IMR-90 (cell line): Measurements from ENCODE around the gene TMPRSS15. TPM values are rescaled to one million over a fixed set of nuclear protein-coding genes. Genes with fewer than 3 reads are reported as not detected.

Experiments
- ATAC-seq: fragments of 200-7000 bp; cut with Tn5 transposase; 2 replicates; pipeline ENCODE4 v1.9.1; 2020; ENCODE audit warnings: low read depth, mild to moderate bottlenecking, moderate library complexity
- BruUV-seq: library from RNA; stranded (reverse); fragments of 400-500 nt; replicated peaks from 2 replicates; lab custom pipeline; 2021; lab: Mats Ljungman, UMichigan
- CTCF ChIA-PET: fragments of 300-600 bp; formaldehyde crosslinking; extraction: SDS; loops from one replicate; lab custom pipeline; 2021; ENCODE audit warnings: antibody characterized with exemption; lab: Yijun Ruan, JAX
- POLR2A ChIA-PET: fragments of 300-600 bp; sonication (Branson Sonifier 250); formaldehyde crosslinking; loops from one replicate; lab custom pipeline; 2022; ENCODE audit warnings: antibody characterized with exemption; ENCODE audit not compliant: unreplicated experiment; lab: Charles Lee
- DNase-seq: peaks from one replicate; pipeline ENCODE4 v3.0.0; 2013
- H2AFZ ChIP-seq: replicated peaks from 2 replicates; pipeline ENCODE3; 2013; ENCODE audit warnings: low read length, mild to moderate bottlenecking; ENCODE audit not compliant: poor library complexity
- H2AK5ac ChIP-seq: 2 replicates; pipeline ENCODE4 v1.6.1; 2013; ENCODE audit warnings: low read depth, low read length, inconsistent platforms
- H2AK9ac ChIP-seq: replicated peaks from 2 replicates; pipeline ENCODE3; 2013; ENCODE audit warnings: mild to moderate bottlenecking, low read depth, low read length, moderate library complexity; ENCODE audit not compliant: poor library complexity
- H2BK120ac ChIP-seq: 2 replicates; pipeline ENCODE4 v1.6.1; 2013; ENCODE audit warnings: low read depth, low read length, inconsistent platforms
- H2BK15ac ChIP-seq: 3 replicates; pipeline ENCODE4 v1.6.1; 2013; ENCODE audit warnings: low read depth, low read length, inconsistent platforms
- H2BK20ac ChIP-seq: 2 replicates; pipeline ENCODE4 v1.6.1; 2013; ENCODE audit warnings: low read depth, mild to moderate bottlenecking, inconsistent platforms, low read length, moderate library complexity
- H2BK5ac ChIP-seq: 2 replicates; pipeline ENCODE4 v1.6.1; 2013; ENCODE audit warnings: mild to moderate bottlenecking, low read depth, low read length, inconsistent platforms; ENCODE audit not compliant: poor library complexity, severe bottlenecking
- H3K14ac ChIP-seq: replicated peaks from 2 replicates; pipeline ENCODE4 v1.6.1; 2013; ENCODE audit warnings: low read depth, low read length, inconsistent platforms
- H3K18ac ChIP-seq: 2 replicates; pipeline ENCODE4 v1.6.1; 2013; ENCODE audit warnings: low read depth, low read length, control low read depth
- H3K23ac ChIP-seq: 2 replicates; pipeline ENCODE4 v1.6.1; 2013; ENCODE audit warnings: low read depth, low read length, inconsistent platforms
- H3K27ac ChIP-seq: 2 replicates; pipeline ENCODE4 v1.5.1; 2013; ENCODE audit warnings: mild to moderate bottlenecking, control low read depth, low read length; ENCODE audit not compliant: insufficient read depth
- H3K27me3 ChIP-seq: 2 replicates; pipeline ENCODE4 v1.6.1; 2013; ENCODE audit warnings: low read length; ENCODE audit not compliant: control insufficient read depth, insufficient read depth
- H3K36me3 ChIP-seq: 2 replicates; pipeline ENCODE4 v1.6.1; 2013; ENCODE audit warnings: low read length, mixed read lengths; ENCODE audit not compliant: control insufficient read depth, insufficient read depth
- H3K4ac ChIP-seq: 2 replicates; pipeline ENCODE4 v1.6.1; 2013; ENCODE audit warnings: low read depth, low read length, inconsistent platforms
- H3K4me1 ChIP-seq: 2 replicates; pipeline ENCODE4 v1.6.1; 2013; ENCODE audit warnings: low read length, mixed read lengths; ENCODE audit not compliant: control insufficient read depth, insufficient read depth
- H3K4me2 ChIP-seq: 2 replicates; pipeline ENCODE4 v1.6.1; 2013; ENCODE audit warnings: low read depth, mild to moderate bottlenecking, control low read depth, low read length, moderate library complexity
- H3K4me3 ChIP-seq: 2 replicates; pipeline ENCODE4 v1.5.1; 2013; ENCODE audit warnings: low read depth, mild to moderate bottlenecking, control low read depth, low read length, moderate library complexity; ENCODE audit not compliant: insufficient read depth
- H3K56ac ChIP-seq: 2 replicates; pipeline ENCODE4 v1.6.1; 2013; ENCODE audit warnings: low read length, inconsistent platforms; ENCODE audit not compliant: insufficient read depth; ENCODE audit errors: extremely low read depth
- H3K79me1 ChIP-seq, 2 experiments: 2 replicates each; pipeline ENCODE4 v1.6.1; 2013; ENCODE audit warnings: low read length in 2 of 2, inconsistent platforms in 1 of 2, low read depth in 1 of 2
- H3K9ac ChIP-seq: 2 replicates; pipeline ENCODE4 v1.6.1; 2013; ENCODE audit warnings: low read depth, low read length, control low read depth
- H3K9me1 ChIP-seq: 2 replicates; pipeline ENCODE4 v1.6.1; 2013; ENCODE audit warnings: low read length, inconsistent platforms; ENCODE audit not compliant: insufficient read depth
- H3K9me3 ChIP-seq: 2 replicates; pipeline ENCODE4 v1.6.1; 2013; ENCODE audit warnings: low read length; ENCODE audit not compliant: control insufficient read depth, insufficient read depth
- H4K20me1 ChIP-seq: 2 replicates; pipeline ENCODE4 v1.6.1; 2013; ENCODE audit warnings: low read length, inconsistent platforms; ENCODE audit not compliant: insufficient read depth
- H4K5ac ChIP-seq: 2 replicates; pipeline ENCODE4 v1.6.1; 2013; ENCODE audit warnings: mild to moderate bottlenecking, low read depth, low read length, control low read depth
- H4K8ac ChIP-seq, 2 experiments: 2 replicates each; pipeline ENCODE4 v1.6.1; 2013; ENCODE audit warnings: low read depth in 2 of 2, low read length in 2 of 2, control low read depth in 1 of 2, inconsistent platforms in 1 of 2
- H4K91ac ChIP-seq: 2 replicates; pipeline ENCODE4 v1.6.1; 2013; ENCODE audit warnings: low read depth, low read length, inconsistent platforms; ENCODE audit not compliant: insufficient read depth
- CEBPB ChIP-seq: IDR thresholded peaks from 2 replicates; pipeline ENCODE4 v1.6.1; 2012; ENCODE audit warnings: low read depth, low read length, improper control_type of control experiment
- FOS ChIP-seq: fragments of 150-350 bp; IDR thresholded peaks from 2 replicates; pipeline ENCODE4 v1.6.1; 2016; ENCODE audit warnings: low read depth, low read length
- MAZ ChIP-seq: IDR thresholded peaks from 2 replicates; pipeline ENCODE4 v1.6.1; 2012; ENCODE audit warnings: low read depth, mild to moderate bottlenecking, low read length, improper control_type of control experiment, moderate library complexity, borderline replicate concordance
- MXI1 ChIP-seq: IDR thresholded peaks from 2 replicates; pipeline ENCODE4 v1.6.1; 2012; ENCODE audit warnings: low read depth, mild to moderate bottlenecking, low read length, moderate library complexity, borderline replicate concordance
- USF2 ChIP-seq: fragments of 150-350 bp; IDR thresholded peaks from 2 replicates; pipeline ENCODE4 v1.6.1; 2017; ENCODE audit warnings: mild to moderate bottlenecking, antibody characterized with exemption, low read length, low read depth
- WGBS, 2 experiments: methylation state at CpG; one replicate each; pipeline versions ENCODE4 v1.1.5 to v1.1.7; 2013; ENCODE audit warnings: missing lambda C conversion rate in 2 of 2; ENCODE audit not compliant: insufficient read length in 1 of 2; ENCODE audit errors: extremely low coverage in 2 of 2; 5-methylcytosine and 5-hydroxymethylcytosine counted together
- dilution Hi-C: fragments of 300-500 bp; cut with HindIII; formaldehyde crosslinking; loops from one replicate; pipeline ENCODE4 v1.14.3; 2018; ENCODE audit warnings: low sequenced_read_pairs; ENCODE audit not compliant: unreplicated experiment
- in situ Hi-C: fragments of 300-500 bp; cut with MboI; formaldehyde crosslinking; loops from 3 replicates; pipeline ENCODE4 v1.14.3; 2019; ENCODE audit warnings: low sequenced_read_pairs, inconsistent platforms, mixed read lengths
- intact Hi-C: fragments of 100-400 bp; cut with micrococcal nuclease; formaldehyde crosslinking; loops from 2 replicates; pipeline ENCODE4 v1.10.0; 2022
- polyA plus RNA-seq, 3 experiments: library from polyadenylated mRNA; depleted of rRNA; stranded (reverse); fragments of >200 nt; gene quantifications; 2 replicates each; pipeline ENCODE4 v1.2.3, GENCODE V29; 2012; ENCODE audit warnings: low replicate concordance in 1 of 3
- total RNA-seq: library from RNA; depleted of rRNA; stranded (reverse); fragments of >200 nt; gene quantifications from 2 replicates; pipeline ENCODE4 v1.2.3, GENCODE V29; 2012

TMPRSS15 gene
- total and polyA plus RNA-seq, 2 of the 4 experiments (the other 2 are of a cell fraction) = not detected

GRCh38 chr21:18274370-18274769 is 129.2 kb downstream of the TMPRSS15 start:
- in situ Hi-C loops (no loop called here), intact Hi-C loops (no loop called here)
- WGBS, 2 experiments = no CpG with 5 or more reads among the region's 5 CpGs

More at GRCh38 chr21:18274370-18274769, 129.2 kb downstream of the TMPRSS15 start:
- Histone ChIP-seq H3K79me1 (no peaks in the 10 kb centered on the region), H3K56ac (no peak overlapping the region), H3K27me3 (no peaks in the 10 kb centered on the region), H4K8ac (no peak overlapping the region), H2AFZ (no peak overlapping the region), H3K9me3 (peaks cover 3% of the 10 kb centered on the region; the same call in 1 of the 2 replicates), H3K4me3 (no peak overlapping the region), H2BK5ac (no peak overlapping the region), H2BK15ac (no peak overlapping the region), H3K9ac (no peak overlapping the region), H4K5ac (no peak overlapping the region), H2BK20ac (no peak overlapping the region), H3K14ac (no peak overlapping the region), H3K23ac (no peak overlapping the region), H2AK5ac (no peak overlapping the region), H2AK9ac (no peak overlapping the region), H2BK120ac (no peak overlapping the region), H3K4ac (no peak overlapping the region), H4K20me1 (no peaks in the 10 kb centered on the region), H3K27ac (no peak overlapping the region), H3K4me2 (no peak overlapping the region), H3K9me1 (no peaks in the 10 kb centered on the region), H4K91ac (no peak overlapping the region), H3K36me3 (no peaks in the 10 kb centered on the region), H3K4me1 (no peaks in the 10 kb centered on the region), H3K18ac (no peak overlapping the region)
- ChIA-PET POLR2A (no interaction called here), CTCF (no interaction called here)
- DNase-seq (no peak), ATAC-seq (no peak)
- BruUV-seq = no TSS peak
- dilution Hi-C loops = no loop called here
- TF ChIP-seq CEBPB (no peak), FOS (no peak), MAZ (no peak), USF2 (no peak), MXI1 (no peak)
